Measurements from ENCODE around the gene CARM1. TPM values are rescaled to one million over a fixed set of nuclear protein-coding genes. Genes with fewer than 3 reads are reported as not detected.
"Not testable (repeated sequence)": the region's sequence is repeated elsewhere in the genome, so short reads cannot be mapped to it uniquely, and the experiment has no call there.

CARM1 gene
- total RNA-seq, 5 donors from 2014 or later (not counting 1 experiment from before 2014, with no cell fraction given), result 22.3 to 35.2 (median 30.8) TPM

DNA sequence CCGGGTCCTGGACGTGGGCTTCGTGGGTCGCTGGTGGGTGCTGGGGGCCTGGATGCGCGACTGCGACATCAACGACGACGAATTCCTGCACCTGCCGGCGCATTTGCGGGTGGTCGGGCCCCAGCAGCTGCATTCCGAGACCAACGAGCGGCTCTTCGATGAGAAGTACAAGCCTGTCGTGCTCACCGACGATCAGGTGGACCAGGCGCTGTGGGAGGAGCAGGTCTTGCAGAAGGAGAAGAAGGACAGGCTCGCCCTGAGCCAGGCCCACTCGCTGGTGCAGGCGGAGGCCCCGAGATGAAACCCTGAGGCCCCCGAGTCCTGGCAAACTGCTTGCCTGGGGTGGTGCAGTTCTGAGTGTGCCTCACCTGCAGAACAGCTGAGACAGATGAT, 58.0 kb downstream of the CARM1 start:
- Mint-ChIP-seq H3K36me3 (peaks cover 5% of the 10 kb centered on the region), H3K4me1 (peaks cover 17 to 31% (median 27%) of the 10 kb centered on the region in 3 donors), H3K4me3 (peak overlapping the region; percentile 90 to 92 (median 91)), H3K27me3 (no peaks in the 10 kb centered on the region), H3K9me3 (no peaks in the 10 kb centered on the region), H3K27ac (no peak overlapping the region)
- H3K27ac ChIP-seq (ENCODE audit: low read length), result no peak overlapping the region
- H3K36me3 ChIP-seq (ENCODE audit: control insufficient read depth in 2 of 2, extremely low read depth in 1 of 2, insufficient read depth in 1 of 2, low read length in 1 of 2), result peaks cover 0 to 15% of the 10 kb centered on the region in 2 donors
- DNase-seq (no peak), ATAC-seq (replicated peaks in 1 of 4) (no peak)
- no peaks in the 10 kb centered on the region for H3K9me3 ChIP-seq
- WGBS (ENCODE audit: insufficient coverage), result 7% methylated on average over 25 of the region's 27 CpGs
- H3K4me3 ChIP-seq (ENCODE audit: control insufficient read depth in 1 of 2, extremely low read depth in 1 of 2, low read length in 1 of 2), result peak overlapping the region; percentile 58 to 79
- ChIA-PET POLR2A (interaction anchor here in 1 of 2 donors (0.5 to 0.6 kb wide), 2 partner anchors 410 to 1609 kb away, joined by 3 to 12 read pairs; no protein-coding TSS in a partner anchor), CTCF (no interaction called here)
- peaks cover 13 to 36% of the 10 kb centered on the region in 2 experiments for H3K4me1 ChIP-seq (ENCODE audit: control insufficient read depth in 1 of 2, extremely low read depth in 1 of 2, insufficient read depth in 2 of 2, low read length in 2 of 2)
- H3K27me3 ChIP-seq (replicated peaks in 1 of 2; ENCODE audit: control insufficient read depth in 2 of 2, extremely low read depth in 1 of 2, insufficient read depth in 2 of 2, low read length in 1 of 2), result no peaks in the 10 kb centered on the region

DNA sequence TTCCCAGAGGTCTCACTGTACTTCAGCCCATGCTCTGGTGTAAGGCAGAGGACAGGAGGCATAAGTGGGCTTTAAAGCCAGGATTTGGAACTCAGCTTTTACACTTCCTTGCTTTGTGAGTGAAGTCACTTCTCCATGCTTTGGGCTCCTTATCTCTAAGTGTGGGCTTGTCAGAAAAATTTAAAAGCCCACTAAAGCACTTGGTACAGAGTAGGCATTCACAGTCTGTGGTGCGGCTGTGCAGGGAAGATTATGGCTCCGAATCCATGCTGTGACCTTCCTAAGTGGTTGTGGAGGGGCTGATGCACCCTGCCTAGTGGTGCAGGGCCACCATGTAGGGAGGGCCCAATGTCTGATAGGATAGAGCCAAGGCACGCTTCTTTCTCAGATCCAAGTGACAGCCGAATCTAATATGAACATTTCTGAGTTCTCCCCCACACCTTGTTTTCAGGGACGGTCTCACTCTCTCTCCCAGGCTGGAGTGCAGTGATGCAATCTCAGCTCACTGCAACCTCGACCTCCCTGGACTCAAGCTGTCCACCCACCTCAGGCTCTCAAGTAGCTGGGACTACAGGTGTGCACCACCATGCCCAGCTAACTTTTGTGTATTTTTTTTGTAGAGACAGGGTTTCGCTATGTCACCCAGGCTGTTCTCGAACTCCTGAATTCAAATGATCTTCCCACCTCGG, 64.2 kb downstream of the CARM1 start:
- H3K9me3 Mint-ChIP-seq, result no peaks in the 10 kb centered on the region
- no peaks in the 10 kb centered on the region for H3K27me3 Mint-ChIP-seq
- no peak overlapping the region for H3K4me3 Mint-ChIP-seq
- ChIA-PET POLR2A (no interaction called here), CTCF (interaction anchor here (0.5 to 1.1 kb wide), 4 partner anchors 23 to 496 kb away, joined by 3 to 6 read pairs (median 4); no protein-coding TSS in a partner anchor)
- DNase-seq (no peak), ATAC-seq (replicated peaks in 1 of 4) (no peak)
- H3K4me1 Mint-ChIP-seq, result peaks cover 0 to 11% (median 10%) of the 10 kb centered on the region in 3 donors
- H3K36me3 Mint-ChIP-seq, result no peaks in the 10 kb centered on the region
- 93% methylated on average over 8 of the region's 9 CpGs for WGBS (ENCODE audit: insufficient coverage)
- Histone ChIP-seq H3K4me1 (ENCODE audit: control insufficient read depth in 1 of 2, extremely low read depth in 1 of 2, insufficient read depth in 2 of 2, low read length in 2 of 2) (peaks cover 5 to 12% of the 10 kb centered on the region in 2 experiments), H3K27ac (ENCODE audit: low read length) (no peak overlapping the region), H3K27me3 (replicated peaks in 1 of 2; ENCODE audit: control insufficient read depth in 2 of 2, extremely low read depth in 1 of 2, insufficient read depth in 2 of 2, low read length in 1 of 2) (no peaks in the 10 kb centered on the region), H3K4me3 (ENCODE audit: control insufficient read depth in 1 of 2, extremely low read depth in 1 of 2, low read length in 1 of 2) (no peak overlapping the region), H3K9me3 (no peaks in the 10 kb centered on the region), H3K36me3 (ENCODE audit: control insufficient read depth in 2 of 2, extremely low read depth in 1 of 2, insufficient read depth in 1 of 2, low read length in 1 of 2) (peaks cover 0 to 10% of the 10 kb centered on the region in 2 donors)
- H3K27ac Mint-ChIP-seq, result no peak overlapping the region

DNA sequence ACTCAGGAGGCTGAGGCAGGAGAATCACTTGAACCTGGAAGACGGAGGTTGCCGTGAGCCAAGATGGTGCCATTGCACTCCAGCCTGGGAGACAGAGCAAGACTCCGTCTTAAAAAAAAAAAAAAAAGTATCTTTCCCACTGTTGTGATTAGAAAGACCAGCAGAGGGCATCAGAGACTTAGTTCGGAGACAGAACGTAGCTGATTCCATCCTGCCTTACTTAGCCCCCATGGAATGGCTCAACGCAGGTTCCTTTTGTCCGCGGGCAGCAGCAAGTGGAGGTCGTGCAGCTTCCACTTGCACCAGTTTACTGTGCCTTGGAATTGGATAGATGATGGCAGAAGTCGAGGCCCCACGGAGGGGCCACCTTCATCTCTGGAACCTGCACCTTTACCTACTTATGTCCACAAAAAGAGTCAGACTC, 65.3 kb downstream of the CARM1 start:
- Mint-ChIP-seq H3K9me3 (no peaks in the 10 kb centered on the region), H3K4me1 (peaks cover 0 to 8% (median 7%) of the 10 kb centered on the region in 3 donors), H3K36me3 (no peaks in the 10 kb centered on the region), H3K4me3 (no peak overlapping the region), H3K27me3 (no peaks in the 10 kb centered on the region), H3K27ac (no peak overlapping the region)
- peaks cover 0 to 10% of the 10 kb centered on the region in 2 donors for H3K36me3 ChIP-seq (ENCODE audit: control insufficient read depth in 2 of 2, extremely low read depth in 1 of 2, insufficient read depth in 1 of 2, low read length in 1 of 2)
- ChIA-PET CTCF (interaction anchor here (0.7 to 1.6 kb wide), 5 partner anchors 46 to 695 kb away, joined by 3 to 7 read pairs (median 4); no protein-coding TSS in a partner anchor), POLR2A (interaction anchor here in 1 of 2 donors (0.7 kb wide), 1 partner anchor 57 kb away, joined by 3 read pairs; no protein-coding TSS in a partner anchor)
- H3K27me3 ChIP-seq (replicated peaks in 1 of 2; ENCODE audit: control insufficient read depth in 2 of 2, extremely low read depth in 1 of 2, insufficient read depth in 2 of 2, low read length in 1 of 2), result no peaks in the 10 kb centered on the region
- no peak overlapping the region for H3K4me3 ChIP-seq (ENCODE audit: control insufficient read depth in 1 of 2, extremely low read depth in 1 of 2, low read length in 1 of 2)
- ATAC-seq (replicated peaks in 1 of 4) (peak; percentile 69 to 80 (median 74)), DNase-seq (peak in 13 of 35 experiments; percentile 8 to 77 (median 24))
- peaks cover 2 to 6% of the 10 kb centered on the region in 2 experiments for H3K4me1 ChIP-seq (ENCODE audit: control insufficient read depth in 1 of 2, extremely low read depth in 1 of 2, insufficient read depth in 2 of 2, low read length in 2 of 2)
- H3K27ac ChIP-seq (ENCODE audit: low read length), result no peak overlapping the region
- H3K9me3 ChIP-seq, result no peaks in the 10 kb centered on the region
- WGBS (ENCODE audit: insufficient coverage), result 0% methylated on average over 1 of the region's 11 CpGs

DNA sequence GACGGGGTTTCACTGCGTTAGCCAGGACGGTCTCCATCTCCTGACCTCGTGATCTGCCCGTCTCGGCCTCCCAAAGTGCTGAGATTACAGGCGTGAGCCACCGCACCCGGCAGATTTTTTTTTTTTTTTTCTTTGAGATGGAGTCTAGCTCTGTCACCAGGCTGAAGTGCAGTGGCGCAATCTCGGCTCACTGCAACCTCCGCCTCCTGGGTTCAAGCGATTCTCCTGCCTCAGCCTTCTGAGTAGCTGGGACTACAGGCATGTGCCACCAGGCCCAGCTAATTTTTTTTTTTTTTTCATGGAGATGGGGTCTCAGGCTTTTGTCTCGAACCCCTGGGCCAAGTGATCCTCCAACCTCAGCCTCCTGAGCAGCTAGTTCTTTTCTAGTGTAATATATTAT, 70.3 kb downstream of the CARM1 start:
- H3K36me3 Mint-ChIP-seq; H3K9me3 Mint-ChIP-seq; ATAC-seq (replicated peaks in 1 of 4); DNase-seq; H3K27ac ChIP-seq (ENCODE audit: low read length); H3K27me3 ChIP-seq (replicated peaks in 1 of 2; ENCODE audit: control insufficient read depth in 2 of 2, extremely low read depth in 1 of 2, insufficient read depth in 2 of 2, low read length in 1 of 2); H3K4me3 Mint-ChIP-seq; H3K4me1 Mint-ChIP-seq; H3K4me1 ChIP-seq (ENCODE audit: control insufficient read depth in 1 of 2, extremely low read depth in 1 of 2, insufficient read depth in 2 of 2, low read length in 2 of 2); H3K36me3 ChIP-seq (ENCODE audit: control insufficient read depth in 2 of 2, extremely low read depth in 1 of 2, insufficient read depth in 1 of 2, low read length in 1 of 2); H3K27ac Mint-ChIP-seq; H3K9me3 ChIP-seq; H3K27me3 Mint-ChIP-seq; H3K4me3 ChIP-seq (ENCODE audit: control insufficient read depth in 1 of 2, extremely low read depth in 1 of 2, low read length in 1 of 2); POLR2A ChIA-PET: not testable (repeated sequence)
- 60% methylated on average over 1 of the region's 14 CpGs for WGBS (ENCODE audit: insufficient coverage)
- CTCF ChIA-PET, result interaction anchor here (0.6 to 0.7 kb wide), 3 partner anchors 35 to 241 kb away, joined by 3 read pairs; no protein-coding TSS in a partner anchor

DNA sequence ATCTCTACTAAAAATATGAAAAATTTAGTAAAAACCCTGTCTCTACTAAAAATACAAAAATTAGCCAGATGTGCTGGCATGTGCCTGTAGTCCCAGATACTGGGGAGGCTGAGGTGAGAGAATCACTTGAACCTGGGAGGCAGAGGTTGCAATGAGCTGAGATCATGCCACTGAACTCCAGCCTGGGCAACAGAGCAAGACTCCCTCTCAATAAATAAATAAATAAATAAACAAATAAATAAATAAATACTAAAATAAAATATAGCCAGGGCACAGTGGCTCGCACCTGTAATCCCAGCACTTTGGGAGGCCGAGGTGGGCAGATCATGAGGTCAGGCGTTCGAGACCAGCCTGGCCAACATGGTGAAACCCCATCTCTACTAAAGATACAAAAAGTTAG, 72.1 kb downstream of the CARM1 start:
- ATAC-seq (replicated peaks in 1 of 4); H3K4me3 ChIP-seq (ENCODE audit: control insufficient read depth in 1 of 2, extremely low read depth in 1 of 2, low read length in 1 of 2); POLR2A ChIA-PET; H3K4me3 Mint-ChIP-seq; H3K27me3 Mint-ChIP-seq; H3K9me3 Mint-ChIP-seq; DNase-seq; H3K4me1 Mint-ChIP-seq; H3K36me3 ChIP-seq (ENCODE audit: control insufficient read depth in 2 of 2, extremely low read depth in 1 of 2, insufficient read depth in 1 of 2, low read length in 1 of 2); H3K27ac Mint-ChIP-seq; H3K27ac ChIP-seq (ENCODE audit: low read length); H3K36me3 Mint-ChIP-seq; H3K4me1 ChIP-seq (ENCODE audit: control insufficient read depth in 1 of 2, extremely low read depth in 1 of 2, insufficient read depth in 2 of 2, low read length in 2 of 2); H3K9me3 ChIP-seq; H3K27me3 ChIP-seq (replicated peaks in 1 of 2; ENCODE audit: control insufficient read depth in 2 of 2, extremely low read depth in 1 of 2, insufficient read depth in 2 of 2, low read length in 1 of 2): not testable (repeated sequence)
- no CpG with 5 or more reads among the region's 4 CpGs for WGBS (ENCODE audit: insufficient coverage)
- CTCF ChIA-PET, result interaction anchor here in 1 of 2 donors (0.6 kb wide), 1 partner anchor 299 kb away, joined by 7 read pairs; no protein-coding TSS in a partner anchor

DNA sequence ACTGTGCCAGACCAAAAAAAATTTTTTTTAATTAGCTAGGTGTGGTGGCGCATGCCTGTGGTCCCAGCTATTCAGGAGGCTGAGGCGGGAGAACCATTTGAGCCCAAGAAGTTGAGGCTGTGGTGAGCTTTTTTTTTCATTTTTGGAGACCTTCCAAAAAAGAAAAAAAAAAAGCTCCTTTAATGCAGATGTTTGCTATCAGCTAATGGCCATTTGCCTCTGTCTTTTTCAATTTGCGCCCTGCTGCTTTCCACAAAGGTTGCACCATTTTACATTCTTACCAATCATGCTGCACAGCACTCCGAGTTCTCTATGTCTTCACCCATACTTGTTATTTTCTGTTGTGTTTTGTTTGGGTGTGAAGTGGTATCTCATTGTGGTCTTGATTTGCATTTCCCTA, 73.9 kb downstream of the CARM1 start:
- H3K9me3 Mint-ChIP-seq, result no peaks in the 10 kb centered on the region
- no peaks in the 10 kb centered on the region for H3K36me3 Mint-ChIP-seq
- Histone ChIP-seq H3K9me3 (no peaks in the 10 kb centered on the region), H3K36me3 (ENCODE audit: control insufficient read depth in 2 of 2, extremely low read depth in 1 of 2, insufficient read depth in 1 of 2, low read length in 1 of 2) (no peaks in the 10 kb centered on the region), H3K27ac (ENCODE audit: low read length) (no peak overlapping the region), H3K4me1 (ENCODE audit: control insufficient read depth in 1 of 2, extremely low read depth in 1 of 2, insufficient read depth in 2 of 2, low read length in 2 of 2) (peaks cover 0 to 4% of the 10 kb centered on the region in 2 experiments), H3K27me3 (replicated peaks in 1 of 2; ENCODE audit: control insufficient read depth in 2 of 2, extremely low read depth in 1 of 2, insufficient read depth in 2 of 2, low read length in 1 of 2) (no peaks in the 10 kb centered on the region), H3K4me3 (ENCODE audit: control insufficient read depth in 1 of 2, extremely low read depth in 1 of 2, low read length in 1 of 2) (no peak overlapping the region)
- WGBS (ENCODE audit: insufficient coverage), result 92% methylated on average over 2 of the region's 4 CpGs
- no peak overlapping the region for H3K27ac Mint-ChIP-seq
- no peaks in the 10 kb centered on the region for H3K27me3 Mint-ChIP-seq
- no peak for DNase-seq
- peaks cover 0 to 6% (median 6%) of the 10 kb centered on the region in 3 donors for H3K4me1 Mint-ChIP-seq
- ChIA-PET CTCF (interaction anchor here (0.6 to 0.7 kb wide), 4 partner anchors 9 to 23 kb away, joined by 3 read pairs; no protein-coding TSS in a partner anchor), POLR2A (interaction anchor here in 1 of 2 donors (0.7 kb wide), 1 partner anchor 16 kb away, joined by 6 read pairs; the partner anchor contains the start of gene SMARCA4)
- no peak overlapping the region for H3K4me3 Mint-ChIP-seq
- ATAC-seq (replicated peaks in 1 of 4), result no peak

Measured in T-cell (primary cell).